Right forelimb (tissue), 1 donor: ENCODE measurements around the gene GPX1.
"Not testable (repeated sequence)": the region's sequence is repeated elsewhere in the genome, so short reads cannot be mapped to it uniquely, and the experiment has no call there.

Experiments used
- DNase-seq: peaks from one replicate; pipeline ENCODE4 v3.0.0-alpha.2; 2018

The GPX1 gene

GRCh38 chr3:49357443-49358216 is 523 bp downstream of the GPX1 start:
- DNase-seq = peak; percentile 48

GRCh38 chr3:49357095-49357442 is 1.1 kb downstream of the GPX1 start:
- DNase-seq = not testable (repeated sequence)

- no peak for DNase-seq
Measured at GRCh38 chr3:49352890-49353421, 5.2 kb downstream of the GPX1 start.

- no peak for DNase-seq
Measured at GRCh38 chr3:49352281-49352680, 5.9 kb downstream of the GPX1 start.

- no peak for DNase-seq
Measured at GRCh38 chr3:49351521-49352011, 6.6 kb downstream of the GPX1 start.

- no peak for DNase-seq
Measured at GRCh38 chr3:49349348-49350114, 8.6 kb downstream of the GPX1 start.

- DNase-seq = not testable (repeated sequence)
Measured at GRCh38 chr3:49348361-49348760, 9.8 kb downstream of the GPX1 start.

GRCh38 chr3:49346797-49347251 is 11.3 kb downstream of the GPX1 start:
- DNase-seq = no peak

- no peak for DNase-seq
Measured at GRCh38 chr3:49343163-49343562, 15.0 kb downstream of the GPX1 start.

GRCh38 chr3:49341996-49342395 is 16.2 kb downstream of the GPX1 start:
- DNase-seq = no peak

- peak; percentile 92 for DNase-seq
Measured at GRCh38 chr3:49339941-49340800, 18.0 kb downstream of the GPX1 start, which contains the start of gene USP4. TSS of gene USP4 (minus strand) at chr3:49340053. CDS start at chr3:49340024, 29 bp downstream.

- no peak for DNase-seq
Measured at GRCh38 chr3:49339581-49339940, 18.6 kb downstream of the GPX1 start.

- DNase-seq = no peak
Measured at GRCh38 chr3:49333916-49334633, 24.1 kb downstream of the GPX1 start.

- DNase-seq = no peak
Measured at GRCh38 chr3:49333091-49333490, 25.1 kb downstream of the GPX1 start.

GRCh38 chr3:49329186-49329585 is 29.0 kb downstream of the GPX1 start:
- no peak for DNase-seq

GRCh38 chr3:49328350-49328749 is 29.8 kb downstream of the GPX1 start:
- DNase-seq = not testable (repeated sequence)

GRCh38 chr3:49327485-49327884 is 30.7 kb downstream of the GPX1 start:
- DNase-seq = no peak

GRCh38 chr3:49324768-49325167 is 33.4 kb downstream of the GPX1 start:
- DNase-seq = no peak

GRCh38 chr3:49316696-49317457 is 41.3 kb downstream of the GPX1 start:
- DNase-seq = no peak

- DNase-seq = no peak
Measured at GRCh38 chr3:49313896-49314688, 44.1 kb downstream of the GPX1 start.
